Liver (tissue), 9 donors: ENCODE results near the gene SLC26A1. TPM values are rescaled to one million over a fixed set of nuclear protein-coding genes. Genes with fewer than 3 reads are reported as not detected.

ENCODE experiments used
- DNase-seq: peaks from one replicate; pipeline ENCODE4 v3.0.0-alpha.2; 2017; ENCODE audit warnings: low spot score
- H3K27ac ChIP-seq, 2 donors: one replicate each; pipeline ENCODE4 v1.7.0; 2013; ENCODE audit warnings: inconsistent platforms in 2 of 2, low read length in 2 of 2, control low read depth in 1 of 2, low read depth in 1 of 2, mild to moderate bottlenecking in 1 of 2
- H3K27me3 ChIP-seq, 4 donors: one replicate each; pipeline versions ENCODE4 v1.6.1 to v1.7.0; 2013; ENCODE audit warnings: low read length in 3 of 4, inconsistent platforms in 1 of 4, mild to moderate bottlenecking in 1 of 4, moderate library complexity in 1 of 4; ENCODE audit not compliant: control insufficient read depth in 4 of 4, insufficient read depth in 4 of 4
- H3K36me3 ChIP-seq, 4 donors: one replicate each; pipeline versions ENCODE4 v1.6.1 to v1.7.0; 2013; ENCODE audit warnings: low read length in 3 of 4, mild to moderate bottlenecking in 3 of 4, low read depth in 1 of 4, moderate library complexity in 1 of 4; ENCODE audit not compliant: control insufficient read depth in 4 of 4, insufficient read depth in 3 of 4
- H3K4me1 ChIP-seq, 4 donors: one replicate each; pipeline versions ENCODE4 v1.6.1 to v1.7.0; 2013; ENCODE audit warnings: low read length in 3 of 4, mild to moderate bottlenecking in 3 of 4, moderate library complexity in 1 of 4; ENCODE audit not compliant: control insufficient read depth in 4 of 4, insufficient read depth in 4 of 4
- H3K4me3 ChIP-seq, 3 donors: one replicate each; pipeline versions ENCODE4 v1.6.1 to v1.7.0; 2013; ENCODE audit warnings: low read length in 3 of 3, control low read depth in 1 of 3, low read depth in 1 of 3, mild to moderate bottlenecking in 1 of 3
- H3K9ac ChIP-seq, 2 donors: one replicate each; pipeline ENCODE4 v1.7.0; 2013; ENCODE audit warnings: low read length in 2 of 2, mild to moderate bottlenecking in 2 of 2, moderate library complexity in 2 of 2, control low read depth in 1 of 2, low read depth in 1 of 2
- H3K9me3 ChIP-seq, 4 donors: one replicate each; pipeline versions ENCODE4 v1.6.1 to v1.7.0; 2013; ENCODE audit warnings: low read length in 3 of 4; ENCODE audit not compliant: control insufficient read depth in 4 of 4
- ATF3 ChIP-seq: IDR thresholded peaks from 2 replicates; pipeline ENCODE4 v1.6.1; 2016; ENCODE audit warnings: antibody characterized with exemption
- CTCF ChIP-seq: fragments of 150-350 bp; IDR thresholded peaks from 2 replicates; pipeline ENCODE4 v1.5.1; 2017; ENCODE audit warnings: improper control_type of control experiment, low read depth, low read length; ENCODE audit not compliant: missing input control
- EGR1 ChIP-seq, 2 donors: IDR thresholded peaks; 2 replicates each; pipeline ENCODE4 v1.6.1; 2016 to 2018; ENCODE audit warnings: antibody characterized with exemption in 2 of 2, low read depth in 2 of 2
- FOXA2 ChIP-seq: IDR thresholded peaks from 2 replicates; pipeline ENCODE4 v1.6.1; 2016; ENCODE audit warnings: antibody characterized with exemption
- GABPA ChIP-seq, 2 donors: IDR thresholded peaks in 1 of 2; conservative IDR thresholded peaks in 1 of 2; 2 replicates each; pipeline ENCODE4 v1.6.1; 2016; ENCODE audit warnings: antibody characterized with exemption in 2 of 2, mild to moderate bottlenecking in 1 of 2, moderate library complexity in 1 of 2
- HNF4A ChIP-seq, 2 donors: conservative IDR thresholded peaks; 2 replicates each; pipeline ENCODE4 v1.6.1; 2016; ENCODE audit warnings: antibody characterized with exemption in 2 of 2, mild to moderate bottlenecking in 2 of 2
- HNF4G ChIP-seq: IDR thresholded peaks from 2 replicates; pipeline ENCODE4 v1.6.1; 2016; ENCODE audit warnings: antibody characterized with exemption
- JUND ChIP-seq, 2 donors: IDR thresholded peaks; 2 replicates each; pipeline ENCODE4 v1.6.1; 2016; ENCODE audit warnings: antibody characterized with exemption in 2 of 2
- MAX ChIP-seq: IDR thresholded peaks from 2 replicates; pipeline ENCODE4 v1.6.1; 2016; ENCODE audit warnings: antibody characterized with exemption
- NR2F2 ChIP-seq: IDR thresholded peaks from 2 replicates; pipeline ENCODE4 v1.6.1; 2016; ENCODE audit warnings: antibody characterized with exemption
- RAD21 ChIP-seq, 2 donors: IDR thresholded peaks; 2 replicates each; pipeline ENCODE4 v1.6.1; 2016; ENCODE audit warnings: antibody characterized with exemption in 2 of 2, mild to moderate bottlenecking in 2 of 2
- REST ChIP-seq: IDR thresholded peaks from 2 replicates; pipeline ENCODE4 v1.6.1; 2016; ENCODE audit warnings: antibody characterized with exemption, mild to moderate bottlenecking
- RXRA ChIP-seq, 2 donors: IDR thresholded peaks; 2 replicates each; pipeline ENCODE4 v1.6.1; 2017 to 2018; ENCODE audit warnings: antibody characterized with exemption in 2 of 2, mild to moderate bottlenecking in 1 of 2
- SP1 ChIP-seq: IDR thresholded peaks from 2 replicates; pipeline ENCODE4 v1.6.1; 2018; ENCODE audit warnings: antibody characterized with exemption, mild to moderate bottlenecking
- TAF1 ChIP-seq: conservative IDR thresholded peaks from 2 replicates; pipeline ENCODE4 v1.6.1; 2016; ENCODE audit warnings: antibody characterized with exemption, mild to moderate bottlenecking
- YY1 ChIP-seq: IDR thresholded peaks from 2 replicates; pipeline ENCODE4 v1.6.1; 2016; ENCODE audit warnings: antibody characterized with exemption, mild to moderate bottlenecking
- ZBTB33 ChIP-seq: IDR thresholded peaks from 2 replicates; pipeline ENCODE4 v1.6.1; 2016; ENCODE audit warnings: antibody characterized with exemption
- WGBS: extraction: QIAGEN DNeasy Blood & Tissue Kit; methylation state at CpG from one replicate; pipeline ENCODE4 v1.1.7; 2013; 5-methylcytosine and 5-hydroxymethylcytosine counted together
- polyA plus RNA-seq, 2 donors: library from polyadenylated mRNA; stranded (reverse) in 1 of 2; unstranded in 1 of 2; fragments of 200-250 nt in 1 of 2; fragments of >200 nt in 1 of 2; fragmentation: Nextera tagmentation in 1 of 2; extraction: Ambion mirVana in 1 of 2; gene quantifications; one replicate each; pipeline versions ENCODE4 v1.2.1 to v1.2.3, GENCODE V29; 2013 to 2015
- total RNA-seq, 2 donors: library from RNA; depleted of rRNA; stranded (reverse); fragments of >200 nt; gene quantifications; one replicate each; pipeline ENCODE4 v1.2.3, GENCODE V29; 2014
- donor health status: healthy.
- donor health status: healthy.
- donor health status: healthy.
- donor health status: healthy.
- donor health status: healthy.

SLC26A1 gene
- total and polyA plus RNA-seq, 4 donors: 5.1 to 41.0 (median 26.3) TPM

- Histone ChIP-seq H3K9ac (no peak overlapping the region), H3K4me1 (peaks cover 0 to 8% (median 0%) of the 10 kb centered on the region in 4 donors), H3K27ac (no peak overlapping the region), H3K27me3 (no peaks in the 10 kb centered on the region), H3K36me3 (peaks cover 0 to 17% (median 10%) of the 10 kb centered on the region in 4 donors), H3K9me3 (no peaks in the 10 kb centered on the region), H3K4me3 (no peak overlapping the region)
- DNase-seq: no peak
- no peak for TF ChIP-seq HNF4A (conservative IDR thresholded peaks at IDR 0.05)
- TF ChIP-seq NR2F2: no peak
- TF ChIP-seq YY1: no peak
- TF ChIP-seq GABPA (IDR thresholded peaks at IDR 0.05 in 1 of 2, conservative IDR thresholded peaks at IDR 0.05 in 1 of 2): no peak
- no peak for TF ChIP-seq MAX
- TF ChIP-seq EGR1 (IDR thresholded peaks at IDR 0.05; ENCODE audit: low read depth in 2 of 2): no peak
- TF ChIP-seq HNF4G: no peak
- no peak for TF ChIP-seq SP1
- no peak for TF ChIP-seq ATF3
- TF ChIP-seq REST: no peak
- no peak for TF ChIP-seq FOXA2
- no peak for TF ChIP-seq CTCF
- TF ChIP-seq TAF1: no peak
- TF ChIP-seq RAD21 (IDR thresholded peaks at IDR 0.05): no peak
- no peak for TF ChIP-seq JUND (IDR thresholded peaks at IDR 0.05)
- TF ChIP-seq ZBTB33: no peak
- TF ChIP-seq RXRA (IDR thresholded peaks at IDR 0.05): no peak
- WGBS: 98% methylated on average over 83 of the region's 83 CpGs
Measured at GRCh38 chr4:1023895-1024740, 30.9 kb upstream of the SLC26A1 start.
